Stimulated activated CD4-positive, alpha-beta T cell treated with anti-CD3 and anti-CD28 coated beads, Interleukin-1b, Interleukin-23, amount 100 ng/mL, for 4 hours (primary cell): ENCODE data around the gene PPP2R2B.

Experiments
- DNase-seq, 2 donors: peaks; one replicate each; pipeline ENCODE4 v3.0.0-alpha.2; 2020; ENCODE audit warnings: low read depth in 2 of 2

PPP2R2B gene

GRCh38 chr5:146888351-146888978 is 9.9 kb upstream of the PPP2R2B start:
- DNase-seq, result no peak

- DNase-seq, result no peak
These were observed 5.6 kb upstream of the PPP2R2B start for GRCh38 chr5:146884066-146884626.

GRCh38 chr5:146883511-146883910 is 5.0 kb upstream of the PPP2R2B start:
- DNase-seq, result no peak

- no peak for DNase-seq
These were observed 2.4 kb upstream of the PPP2R2B start for GRCh38 chr5:146880966-146881365.

- no peak for DNase-seq
These were observed 628 bp downstream of the PPP2R2B start for GRCh38 chr5:146877783-146878475.

- no peak for DNase-seq
These were observed 1.3 kb downstream of the PPP2R2B start for GRCh38 chr5:146877178-146877681.

- no peak for DNase-seq
These were observed 5.2 kb downstream of the PPP2R2B start for GRCh38 chr5:146873186-146873917.

GRCh38 chr5:146872188-146872587 is 6.4 kb downstream of the PPP2R2B start:
- DNase-seq, result no peak

- no peak for DNase-seq
These were observed 10.4 kb downstream of the PPP2R2B start for GRCh38 chr5:146867996-146868708.

- DNase-seq, result no peak
These were observed 12.3 kb downstream of the PPP2R2B start for GRCh38 chr5:146866263-146866662.

GRCh38 chr5:146862641-146863040 is 15.9 kb downstream of the PPP2R2B start:
- no peak for DNase-seq

GRCh38 chr5:146860213-146860893 is 18.2 kb downstream of the PPP2R2B start:
- DNase-seq, result no peak

GRCh38 chr5:146852089-146852488 is 26.5 kb downstream of the PPP2R2B start:
- DNase-seq, result no peak

- DNase-seq, result no peak
These were observed 27.4 kb downstream of the PPP2R2B start for GRCh38 chr5:146851133-146851532.

- DNase-seq, result no peak
These were observed 28.8 kb downstream of the PPP2R2B start for GRCh38 chr5:146849694-146850303.

GRCh38 chr5:146848133-146848532 is 30.4 kb downstream of the PPP2R2B start:
- DNase-seq, result no peak

GRCh38 chr5:146840016-146840415 is 38.5 kb downstream of the PPP2R2B start:
- DNase-seq, result no peak

- no peak for DNase-seq
These were observed 42.2 kb downstream of the PPP2R2B start for GRCh38 chr5:146836226-146836842.

GRCh38 chr5:146832985-146833732 is 45.4 kb downstream of the PPP2R2B start:
- DNase-seq, result no peak

GRCh38 chr5:146828385-146828784 is 50.2 kb downstream of the PPP2R2B start:
- no peak for DNase-seq
